ENCODE results near the gene PAPSS1. TPM values are rescaled to one million over a fixed set of nuclear protein-coding genes. Genes with fewer than 3 reads are reported as not detected.

Gene PAPSS1
- total and polyA plus RNA-seq, 10 of the 15 experiments (the other 5 are each of a cell fraction or from before 2014, with no cell fraction given), result 22.6 to 73.0 (median 30.6) TPM

DNA sequence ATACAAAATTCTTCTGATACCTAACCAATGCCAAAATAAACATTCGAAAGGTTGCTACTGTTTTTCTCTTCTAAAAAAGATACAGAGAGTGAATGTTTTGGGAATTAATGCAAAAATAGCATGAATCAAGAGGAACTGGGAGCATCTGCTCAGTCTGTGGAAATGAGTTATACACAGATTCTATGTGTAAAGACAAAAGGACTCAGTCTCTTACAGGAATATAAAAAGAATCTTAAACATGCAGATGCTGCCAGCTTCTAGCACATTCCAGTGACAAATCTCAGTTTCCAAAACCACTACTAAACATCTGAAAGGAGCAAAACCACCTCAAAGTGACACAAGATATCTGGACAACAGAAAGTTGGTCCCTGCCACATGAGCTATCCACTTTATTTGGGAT, 55.0 kb downstream of the PAPSS1 start:
- no peak overlapping the region for H3K4me2 ChIP-seq (ENCODE audit: control insufficient read depth, insufficient read depth)
- ChIA-PET CTCF (no interaction called here), POLR2A (no interaction called here), RAD21 (ENCODE audit: unreplicated experiment) (no interaction called here), SMC1A (ENCODE audit: uncharacterized antibody, unreplicated experiment) (no interaction called here)
- ATAC-seq, result no peak
- TF ChIP-seq PAX8 (IDR thresholded peaks at IDR 0.05) (no peak), NFIC (IDR thresholded peaks at IDR 0.05; ENCODE audit: low read depth, low read length) (no peak)
- H2AFZ ChIP-seq (ENCODE audit: control insufficient read depth, low read depth, low read length), result no peak overlapping the region
- H3K79me2 ChIP-seq (ENCODE audit: control insufficient read depth, insufficient read depth, low read length), result no peaks in the 10 kb centered on the region
- no TSS peak for BruUV-seq (replicated peaks)
- no peaks in the 10 kb centered on the region for H3K36me3 ChIP-seq (ENCODE audit: control insufficient read depth in 2 of 2, insufficient read depth in 2 of 2, low read length in 1 of 2)
- no peaks in the 10 kb centered on the region for H3K9me3 ChIP-seq (replicated peaks; ENCODE audit: control insufficient read depth, insufficient read depth, low read length)
- H3K4me3 ChIP-seq, result no peak overlapping the region
- no peak for DNase-seq (ENCODE audit: low read depth, low spot score)
- 100% methylated on average over 1 of the region's 1 CpG for WGBS (ENCODE audit: insufficient coverage, insufficient replicate concordance, low lambda C conversion rate, missing lambda C conversion rate)
- in situ Hi-C loops (cut with MboI), result no loop called here
- H3K4me1 ChIP-seq (ENCODE audit: control insufficient read depth, insufficient read depth, low read length), result no peaks in the 10 kb centered on the region
- FAIRE-seq, result no peak
- H3K27me3 ChIP-seq (replicated peaks in 1 of 2; ENCODE audit: control insufficient read depth in 2 of 2, insufficient read depth in 2 of 2, low read length in 1 of 2), result no peaks in the 10 kb centered on the region
- no peak overlapping the region for H3K27ac ChIP-seq (ENCODE audit: control insufficient read depth, insufficient read depth)
- H3K9ac ChIP-seq (ENCODE audit: control insufficient read depth, insufficient read depth, low read length), result no peak overlapping the region
- intact Hi-C loops (cut with micrococcal nuclease; ENCODE audit: unreplicated experiment), result no loop called here
- no peaks in the 10 kb centered on the region for H4K20me1 ChIP-seq (ENCODE audit: control insufficient read depth, insufficient read depth)

DNA sequence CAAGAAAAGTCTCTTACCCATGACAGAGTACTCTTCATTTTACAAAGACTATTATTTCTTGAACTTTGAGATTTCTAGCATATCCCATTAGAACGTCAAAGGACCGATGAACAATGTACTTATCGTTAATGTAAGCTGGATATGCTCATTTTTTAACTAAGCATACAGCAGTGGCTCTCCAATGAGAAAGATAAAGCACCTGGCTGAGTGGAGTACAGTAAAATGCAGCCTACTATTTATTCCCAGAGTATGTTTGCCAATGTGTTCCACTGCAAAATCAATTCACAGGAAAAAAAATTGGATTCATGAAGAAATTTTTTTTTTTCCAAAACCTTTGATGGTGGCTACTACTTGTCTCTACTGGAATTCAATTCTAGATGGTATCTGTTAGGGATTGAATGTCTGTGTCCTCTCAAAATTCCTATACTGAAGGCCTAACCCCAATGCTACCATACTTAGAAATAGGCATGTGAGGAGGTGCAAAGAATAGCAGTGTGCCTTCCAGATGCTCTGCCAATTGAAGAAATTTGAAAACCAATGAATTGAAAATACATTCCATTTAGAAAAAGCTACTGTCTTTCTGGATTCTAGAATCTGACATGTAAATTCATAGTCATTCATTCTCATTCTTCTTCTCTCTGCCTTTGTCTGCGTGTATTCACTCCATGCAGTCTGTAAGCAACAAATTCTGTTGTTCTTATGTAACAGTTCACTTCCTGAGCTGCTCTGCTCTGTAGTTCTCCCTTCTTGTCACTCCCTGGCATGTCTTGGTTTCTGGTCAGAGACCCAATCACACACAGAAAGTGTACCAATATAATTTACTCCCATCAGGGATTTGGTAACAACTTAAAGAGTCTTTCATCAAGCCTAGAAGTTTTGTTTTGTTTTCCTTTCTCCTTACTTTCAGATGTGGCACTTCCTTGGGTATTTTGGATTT, 61.4 kb downstream of the PAPSS1 start:
- Histone ChIP-seq H3K27me3 (replicated peaks in 1 of 2; ENCODE audit: control insufficient read depth in 2 of 2, insufficient read depth in 2 of 2, low read length in 1 of 2) (no peaks in the 10 kb centered on the region), H3K4me3 (no peak overlapping the region), H3K27ac (ENCODE audit: control insufficient read depth, insufficient read depth) (no peak overlapping the region), H2AFZ (ENCODE audit: control insufficient read depth, low read depth, low read length) (no peak overlapping the region), H3K9ac (ENCODE audit: control insufficient read depth, insufficient read depth, low read length) (no peak overlapping the region), H4K20me1 (ENCODE audit: control insufficient read depth, insufficient read depth) (no peaks in the 10 kb centered on the region), H3K79me2 (ENCODE audit: control insufficient read depth, insufficient read depth, low read length) (no peaks in the 10 kb centered on the region), H3K36me3 (ENCODE audit: control insufficient read depth in 2 of 2, insufficient read depth in 2 of 2, low read length in 1 of 2) (no peaks in the 10 kb centered on the region; a peak in 1 of 4 replicates), H3K4me2 (ENCODE audit: control insufficient read depth, insufficient read depth) (no peak overlapping the region), H3K9me3 (replicated peaks; ENCODE audit: control insufficient read depth, insufficient read depth, low read length) (no peaks in the 10 kb centered on the region), H3K4me1 (ENCODE audit: control insufficient read depth, insufficient read depth, low read length) (no peaks in the 10 kb centered on the region)
- intact Hi-C loops (cut with micrococcal nuclease; ENCODE audit: unreplicated experiment) (no loop called here), in situ Hi-C loops (cut with MboI) (no loop called here)
- CTCF ChIA-PET, result no interaction called here
- SMC1A ChIA-PET (ENCODE audit: uncharacterized antibody, unreplicated experiment), result no interaction called here
- RAD21 ChIA-PET (ENCODE audit: unreplicated experiment), result no interaction called here
- TF ChIP-seq CREM (IDR thresholded peaks at IDR 0.05; ENCODE audit: low read depth), result no peak
- no peak for TF ChIP-seq SMAD5 (IDR thresholded peaks at IDR 0.05; ENCODE audit: low read depth)
- no peak for TF ChIP-seq PAX5 (IDR thresholded peaks at IDR 0.05; ENCODE audit: borderline replicate concordance, low read depth, low read length)
- TF ChIP-seq ETV6 (conservative IDR thresholded peaks at IDR 0.05 in 1 of 2, IDR thresholded peaks at IDR 0.05 in 1 of 2; ENCODE audit: borderline replicate concordance in 1 of 2, low read depth in 1 of 2), result no peak
- TF ChIP-seq MYC (IDR thresholded peaks at IDR 0.05; ENCODE audit: insufficient read depth, insufficient read length, insufficient replicate concordance, low read length, severe bottlenecking), result no peak
- no peak for TF ChIP-seq EP300 (IDR thresholded peaks at IDR 0.05; ENCODE audit: borderline replicate concordance in 1 of 2, control insufficient read depth in 1 of 2, low read depth in 2 of 2, low read length in 2 of 2)
- no peak for TF ChIP-seq RUNX3 (IDR thresholded peaks at IDR 0.05; ENCODE audit: low read length)
- no peak for TF ChIP-seq ZNF622 (IDR thresholded peaks at IDR 0.05)
- no peak for TF ChIP-seq KAT2A (conservative IDR thresholded peaks at IDR 0.05; ENCODE audit: control insufficient read depth, low read depth, low read length)
- TF ChIP-seq CREB1 (IDR thresholded peaks at IDR 0.05; ENCODE audit: low read depth), result no peak
- TF ChIP-seq MTA2 (IDR thresholded peaks at IDR 0.05; ENCODE audit: low read depth), result no peak
- no peak for TF ChIP-seq SP1 (IDR thresholded peaks at IDR 0.05; ENCODE audit: low read depth, low read length)
- no peak for TF ChIP-seq NR2C1 (IDR thresholded peaks at IDR 0.05)
- TF ChIP-seq YBX1 (IDR thresholded peaks at IDR 0.05), result no peak
- FAIRE-seq, result no peak
- BruUV-seq (replicated peaks), result no TSS peak
- 97% methylated on average over 4 of the region's 4 CpGs for WGBS (ENCODE audit: insufficient coverage, insufficient replicate concordance, low lambda C conversion rate, missing lambda C conversion rate)
- no peak for DNase-seq (ENCODE audit: low read depth, low spot score)
- no peak for ATAC-seq
- POLR2A ChIA-PET, result no interaction called here
